GM19239 (cell line): ENCODE measurements around the gene EIF4G3.
"Not testable (repeated sequence)": the region's sequence is repeated elsewhere in the genome, so short reads cannot be mapped to it uniquely, and the experiment has no call there.

Experiments used
- DNase-seq: peaks from one replicate; pipeline ENCODE4 v3.0.0; 2011; ENCODE audit warnings: low spot score; ENCODE audit not compliant: insufficient read length
- FAIRE-seq: peaks from 2 replicates; lab custom pipeline; 2011; peaks lifted over from hg19 to GRCh38; lab: Jason Lieb, UNC

The EIF4G3 gene

GRCh38 chr1:20854529-20854928 is 322.2 kb downstream of the EIF4G3 start:
- DNase-seq: no peak
- no peak for FAIRE-seq

- not testable (repeated sequence) for FAIRE-seq, DNase-seq
Observed at GRCh38 chr1:20851791-20852190, 324.9 kb downstream of the EIF4G3 start.

GRCh38 chr1:20850021-20850420 is 326.7 kb downstream of the EIF4G3 start:
- FAIRE-seq (no peak), DNase-seq (no peak)

GRCh38 chr1:20849100-20849499 is 327.6 kb downstream of the EIF4G3 start:
- DNase-seq (no peak), FAIRE-seq (no peak)

GRCh38 chr1:20848162-20848561 is 328.5 kb downstream of the EIF4G3 start:
- FAIRE-seq: no peak
- DNase-seq: no peak

- FAIRE-seq (no peak), DNase-seq (no peak)
Observed at GRCh38 chr1:20847611-20848080, 329.1 kb downstream of the EIF4G3 start.

GRCh38 chr1:20846461-20847374 is 330.0 kb downstream of the EIF4G3 start:
- no peak for FAIRE-seq
- no peak for DNase-seq

DNA sequence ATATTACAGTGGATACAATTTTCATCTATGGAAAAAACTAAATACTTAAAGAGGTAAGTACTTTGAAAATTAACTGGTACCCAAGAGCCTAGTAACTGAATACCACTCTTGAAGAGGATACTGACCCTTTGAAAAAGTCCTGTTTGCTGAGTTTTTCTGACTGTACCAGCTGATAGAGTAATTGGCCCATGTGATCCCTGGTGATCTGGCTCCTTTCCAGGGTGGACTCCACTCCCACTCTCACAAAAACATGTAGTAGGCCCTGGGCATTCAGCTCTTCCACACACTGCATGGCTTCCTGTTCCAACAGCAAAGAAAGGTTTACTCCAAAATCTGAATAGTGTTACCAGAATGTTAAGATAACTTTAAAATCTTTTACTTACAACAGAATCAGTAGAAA is 336.0 kb downstream of the EIF4G3 start:
- FAIRE-seq (no peak), DNase-seq (no peak)

GRCh38 chr1:20837554-20838192 is 339.0 kb downstream of the EIF4G3 start:
- FAIRE-seq: no peak
- DNase-seq: no peak

DNA sequence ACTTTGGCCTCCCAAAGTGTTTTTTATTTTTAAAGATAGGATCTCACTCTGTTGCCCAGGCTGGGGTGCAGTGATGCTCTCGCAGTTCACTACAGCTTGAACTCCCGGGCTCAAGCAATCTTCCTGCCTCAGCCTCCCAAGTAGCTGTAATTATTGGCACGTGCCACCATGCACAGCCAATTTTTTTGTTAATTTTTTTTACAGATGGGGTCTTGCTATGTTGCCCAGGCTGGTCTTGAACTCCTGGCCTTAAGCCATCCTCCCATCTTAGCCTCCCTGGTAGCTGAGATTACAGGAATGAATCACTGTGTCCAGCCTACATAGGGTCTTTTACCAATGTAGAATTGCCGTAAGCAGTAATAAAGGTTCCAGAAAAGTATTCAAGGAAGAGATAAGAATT is 340.5 kb downstream of the EIF4G3 start:
- FAIRE-seq (no peak), DNase-seq (no peak)

DNA sequence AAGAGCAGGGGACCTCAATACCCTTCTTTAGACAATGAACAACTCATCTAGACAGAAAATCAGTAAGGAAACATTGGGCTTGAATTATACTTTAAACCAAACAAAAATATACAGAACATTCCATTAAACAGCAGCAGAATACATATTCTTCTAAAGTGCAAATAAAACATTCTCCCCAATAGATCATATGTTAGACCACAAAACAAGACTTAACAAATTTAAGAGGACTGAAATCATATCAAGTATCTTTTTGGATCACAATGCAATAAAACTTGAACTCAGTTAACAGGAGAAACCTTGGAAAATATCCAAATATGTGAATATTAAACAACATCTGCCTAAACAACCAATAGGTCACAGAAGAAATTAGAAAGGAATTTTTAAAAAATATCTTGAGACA is 341.9 kb downstream of the EIF4G3 start:
- no peak for FAIRE-seq
- DNase-seq: no peak

- FAIRE-seq: no peak
- DNase-seq: no peak
Observed at GRCh38 chr1:20834192-20834591, 342.5 kb downstream of the EIF4G3 start.

DNA sequence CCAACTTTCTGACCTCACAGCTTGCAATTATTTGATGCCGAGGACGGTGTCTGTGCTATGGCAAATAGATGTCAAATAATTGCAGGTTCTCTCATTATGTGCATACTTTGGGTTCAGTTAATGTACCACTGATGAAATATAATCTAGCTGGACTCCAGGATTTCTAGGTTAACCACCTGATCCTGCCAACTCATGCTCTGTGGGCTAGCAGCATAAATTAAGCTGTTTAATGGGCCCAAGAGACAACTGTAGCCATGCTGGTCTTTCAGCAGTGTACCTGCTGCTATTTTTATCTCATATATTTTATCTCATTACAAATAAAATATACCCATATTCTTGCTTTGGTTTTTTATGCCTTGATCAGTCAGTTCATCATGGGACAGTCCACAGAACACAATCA is 346.3 kb downstream of the EIF4G3 start:
- DNase-seq: no peak
- no peak for FAIRE-seq

DNA sequence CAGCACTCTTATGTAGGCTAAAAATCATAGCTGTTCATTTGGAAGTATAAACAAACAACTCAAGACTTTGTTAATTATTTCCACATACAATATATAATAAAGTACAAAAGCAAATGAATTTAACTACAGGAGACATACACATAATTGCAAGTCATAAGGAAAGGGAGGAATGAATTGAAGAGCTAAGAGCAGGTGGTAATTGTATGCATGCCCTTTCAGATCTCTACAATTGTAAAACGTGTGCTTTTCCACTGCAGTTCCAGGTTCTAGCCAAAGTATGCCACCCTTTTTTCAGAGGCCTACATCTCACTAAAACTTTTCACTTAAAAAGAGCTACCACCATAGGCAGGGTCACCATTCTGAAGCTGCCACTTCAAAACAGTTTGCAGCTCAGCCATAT is 346.8 kb downstream of the EIF4G3 start:
- DNase-seq: no peak

DNA sequence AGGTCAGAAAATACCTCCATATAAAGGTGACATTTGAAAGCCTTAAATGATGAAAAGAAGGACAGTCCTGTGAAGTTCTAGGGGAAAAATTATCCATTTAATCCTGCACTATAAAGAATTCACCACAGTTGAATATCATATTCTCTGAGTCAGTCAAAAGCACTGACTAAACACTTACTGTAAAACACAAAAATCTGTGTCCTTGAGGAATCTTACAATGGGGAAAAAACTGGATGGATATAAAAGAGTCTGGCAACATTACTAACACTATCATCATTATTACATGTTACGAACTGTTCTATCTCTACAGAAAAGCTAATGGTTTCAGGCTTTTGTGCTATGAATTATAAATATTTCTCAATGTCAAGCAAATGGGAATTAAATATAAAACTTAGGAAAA is 347.2 kb downstream of the EIF4G3 start:
- FAIRE-seq: no peak
- DNase-seq: no peak

More for the DNA sequence above, 346.8 kb downstream of the EIF4G3 start:
- no peak for FAIRE-seq

- no peak for FAIRE-seq
- no peak for DNase-seq
Observed at GRCh38 chr1:20823845-20824244, 352.9 kb downstream of the EIF4G3 start.

GRCh38 chr1:20821466-20821865 is 355.2 kb downstream of the EIF4G3 start:
- FAIRE-seq (peak; percentile 11), DNase-seq (no peak)

DNA sequence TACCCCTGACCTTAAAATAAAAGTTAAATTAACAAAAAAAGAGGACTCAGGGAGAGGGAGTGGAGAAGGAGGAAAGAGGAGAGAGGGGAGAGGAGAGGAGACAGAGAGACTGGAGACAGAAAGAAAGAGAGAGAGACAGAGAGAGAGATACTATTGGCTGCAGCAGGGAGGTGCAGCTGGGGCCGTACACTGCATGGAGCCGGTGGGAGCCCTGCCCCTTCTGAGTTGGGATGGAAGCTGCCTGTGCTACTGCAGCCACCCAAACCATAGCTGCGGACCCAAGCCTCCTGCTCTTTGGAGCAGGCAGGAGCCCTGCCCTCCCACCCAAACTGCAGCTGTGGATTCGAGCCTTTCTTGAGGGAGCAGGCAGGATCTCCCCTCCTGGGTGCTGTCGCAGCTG is 356.9 kb downstream of the EIF4G3 start:
- no peak for DNase-seq
- no peak for FAIRE-seq

GRCh38 chr1:20814534-20814871 is 362.2 kb downstream of the EIF4G3 start:
- FAIRE-seq (no peak), DNase-seq (no peak)

- no peak for DNase-seq
- FAIRE-seq: no peak
Observed at GRCh38 chr1:20811916-20812315, 364.8 kb downstream of the EIF4G3 start.

DNA sequence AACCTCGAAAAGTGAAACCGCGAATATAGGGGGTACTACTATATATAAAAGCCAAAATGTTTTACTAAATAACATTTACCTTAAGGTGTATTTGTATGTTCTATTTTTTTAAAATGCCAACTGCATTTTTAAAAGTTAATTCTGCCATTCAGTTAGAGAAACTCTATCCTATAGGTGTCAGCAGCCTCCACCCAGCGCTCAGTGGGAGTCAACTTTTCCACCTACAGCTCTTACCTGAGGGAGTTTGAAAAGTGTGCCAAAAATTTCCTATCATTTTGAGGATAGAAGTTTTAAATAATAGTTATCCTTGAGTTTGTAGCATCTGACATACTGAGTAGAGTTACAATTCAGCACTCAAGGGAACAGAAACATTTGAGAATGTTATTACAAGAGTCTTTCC is 383.5 kb downstream of the EIF4G3 start:
- no peak for FAIRE-seq
- no peak for DNase-seq

GRCh38 chr1:20792196-20792595 is 384.5 kb downstream of the EIF4G3 start:
- no peak for DNase-seq
- no peak for FAIRE-seq
